ENCODE measurements around the gene AKT1. TPM values are rescaled to one million over a fixed set of nuclear protein-coding genes. Genes with fewer than 3 reads are reported as not detected.

The AKT1 gene
- total and polyA plus RNA-seq, 2 of the 4 experiments (the other 2 are of a cell fraction), result 193 to 221 TPM

GRCh38 chr14:104821971-104822608 is 26.5 kb upstream of the AKT1 start:
- no peak overlapping the region for H2BK120ac ChIP-seq (ENCODE audit: low read depth, low read length)
- intact Hi-C loops (cut with micrococcal nuclease) (no loop called here), dilution Hi-C loops (cut with HindIII; ENCODE audit: low sequenced_read_pairs, unreplicated experiment) (no loop called here), in situ Hi-C loops (cut with MboI; ENCODE audit: low sequenced_read_pairs) (loop anchor here (5.0 kb wide), 1 partner anchor 55 kb away; no protein-coding TSS in a partner anchor)
- no TSS peak for BruUV-seq (replicated peaks)
- H3K36me3 ChIP-seq (ENCODE audit: control insufficient read depth, insufficient read depth, low read length), result no peaks in the 10 kb centered on the region
- H3K9me3 ChIP-seq (ENCODE audit: control insufficient read depth, insufficient read depth, low read length), result no peaks in the 10 kb centered on the region
- CTCF ChIA-PET, result no interaction called here
- H3K14ac ChIP-seq (replicated peaks; ENCODE audit: low read depth, low read length), result no peak overlapping the region
- no peak for TF ChIP-seq NFE2L2 (IDR thresholded peaks at IDR 0.05; ENCODE audit: low read depth, low read length)
- TF ChIP-seq MAZ (IDR thresholded peaks at IDR 0.05; ENCODE audit: borderline replicate concordance, low read depth, low read length), result no peak
- TF ChIP-seq SMC3 (IDR thresholded peaks at IDR 0.05; ENCODE audit: low read depth, low read length), result no peak
- TF ChIP-seq USF2 (IDR thresholded peaks at IDR 0.05; ENCODE audit: low read depth, low read length), result no peak
- no peak for TF ChIP-seq RFX5 (IDR thresholded peaks at IDR 0.05; ENCODE audit: low read depth, low read length)
- TF ChIP-seq MXI1 (IDR thresholded peaks at IDR 0.05; ENCODE audit: borderline replicate concordance, low read depth, low read length), result no peak
- no peak for TF ChIP-seq POLR2A (IDR thresholded peaks at IDR 0.05; ENCODE audit: low read depth, low read length)
- no peak for TF ChIP-seq RAD21 (IDR thresholded peaks at IDR 0.05; ENCODE audit: low read length)
- no peak for TF ChIP-seq BHLHE40 (IDR thresholded peaks at IDR 0.05; ENCODE audit: low read depth, low read length)
- no peak for TF ChIP-seq FOS (IDR thresholded peaks at IDR 0.05; ENCODE audit: low read depth, low read length)
- no peak for TF ChIP-seq RCOR1 (IDR thresholded peaks at IDR 0.05; ENCODE audit: insufficient replicate concordance, low read length)
- peaks cover 0 to 8% of the 10 kb centered on the region in 2 experiments; a peak in 1 of 4 replicates for H3K79me1 ChIP-seq (ENCODE audit: low read depth in 1 of 2, low read length in 2 of 2)
- H3K9me1 ChIP-seq (ENCODE audit: insufficient read depth, low read length), result no peaks in the 10 kb centered on the region
- H3K4me3 ChIP-seq (ENCODE audit: insufficient read depth, low read depth, low read length), result no peak overlapping the region
- H4K20me1 ChIP-seq (ENCODE audit: insufficient read depth, low read length), result no peaks in the 10 kb centered on the region
- H4K8ac ChIP-seq (ENCODE audit: low read depth in 2 of 2, low read length in 2 of 2), result no peak overlapping the region
- peaks cover 5% of the 10 kb centered on the region; the same call in 1 of the 2 replicates for H3K4me1 ChIP-seq (ENCODE audit: control insufficient read depth, insufficient read depth, low read length)
- H2AK9ac ChIP-seq (replicated peaks; ENCODE audit: low read depth, low read length, poor library complexity), result peak overlapping the region; percentile 55
- ATAC-seq (ENCODE audit: low read depth) (no peak), DNase-seq (no peak)
- H4K91ac ChIP-seq (ENCODE audit: insufficient read depth, low read depth, low read length), result no peak overlapping the region
- H3K18ac ChIP-seq (ENCODE audit: low read depth, low read length), result no peak overlapping the region
- no peaks in the 10 kb centered on the region for H3K27me3 ChIP-seq (ENCODE audit: control insufficient read depth, insufficient read depth, low read length)
- H3K9ac ChIP-seq (ENCODE audit: low read depth, low read length), result no peak overlapping the region
- H2BK5ac ChIP-seq (ENCODE audit: low read depth, low read length, poor library complexity, severe bottlenecking), result no peak overlapping the region
- no peak overlapping the region for H2BK20ac ChIP-seq (ENCODE audit: low read depth, low read length)
- H2BK15ac ChIP-seq (ENCODE audit: low read depth, low read length), result no peak overlapping the region
- H3K4me2 ChIP-seq (ENCODE audit: low read depth, low read length), result no peak overlapping the region
- no peak overlapping the region for H2AFZ ChIP-seq (replicated peaks; ENCODE audit: low read length, poor library complexity)
- no peak overlapping the region for H3K56ac ChIP-seq (ENCODE audit: extremely low read depth, insufficient read depth, low read length)
- 93% methylated on average over 6 of the region's 27 CpGs; no CpG with 5 or more reads in 1 of the 2 experiments for WGBS, 2 experiments (ENCODE audit: extremely low coverage in 2 of 2, insufficient read length in 1 of 2)
- H3K23ac ChIP-seq (ENCODE audit: low read depth, low read length), result no peak overlapping the region
- H4K5ac ChIP-seq (ENCODE audit: low read depth, low read length), result no peak overlapping the region
- no peak overlapping the region for H3K27ac ChIP-seq (ENCODE audit: insufficient read depth, low read length)
- H3K4ac ChIP-seq (ENCODE audit: low read depth, low read length), result no peak overlapping the region
- POLR2A ChIA-PET (ENCODE audit: unreplicated experiment), result no interaction called here
- H2AK5ac ChIP-seq (ENCODE audit: low read depth, low read length), result no peak overlapping the region
